ENCODE measurements around the gene OR6S1. TPM values are rescaled to one million over a fixed set of nuclear protein-coding genes. Genes with fewer than 3 reads are reported as not detected.
"Not testable (repeated sequence)": the region's sequence is repeated elsewhere in the genome, so short reads cannot be mapped to it uniquely, and the experiment has no call there.

The OR6S1 gene
- total RNA-seq, 1 experiment from 2014 or later, result not detected

GRCh38 chr14:20631023-20631879, 10.2 kb downstream of the OR6S1 start:
- DNase-seq (ENCODE audit: low spot score), result peak; percentile 47

GRCh38 chr14:20630340-20631022, 11.0 kb downstream of the OR6S1 start:
- DNase-seq (ENCODE audit: low spot score), result peak; percentile 74

- DNase-seq (ENCODE audit: low spot score), result no peak
Measured at GRCh38 chr14:20628063-20628854, 13.2 kb downstream of the OR6S1 start.

DNA sequence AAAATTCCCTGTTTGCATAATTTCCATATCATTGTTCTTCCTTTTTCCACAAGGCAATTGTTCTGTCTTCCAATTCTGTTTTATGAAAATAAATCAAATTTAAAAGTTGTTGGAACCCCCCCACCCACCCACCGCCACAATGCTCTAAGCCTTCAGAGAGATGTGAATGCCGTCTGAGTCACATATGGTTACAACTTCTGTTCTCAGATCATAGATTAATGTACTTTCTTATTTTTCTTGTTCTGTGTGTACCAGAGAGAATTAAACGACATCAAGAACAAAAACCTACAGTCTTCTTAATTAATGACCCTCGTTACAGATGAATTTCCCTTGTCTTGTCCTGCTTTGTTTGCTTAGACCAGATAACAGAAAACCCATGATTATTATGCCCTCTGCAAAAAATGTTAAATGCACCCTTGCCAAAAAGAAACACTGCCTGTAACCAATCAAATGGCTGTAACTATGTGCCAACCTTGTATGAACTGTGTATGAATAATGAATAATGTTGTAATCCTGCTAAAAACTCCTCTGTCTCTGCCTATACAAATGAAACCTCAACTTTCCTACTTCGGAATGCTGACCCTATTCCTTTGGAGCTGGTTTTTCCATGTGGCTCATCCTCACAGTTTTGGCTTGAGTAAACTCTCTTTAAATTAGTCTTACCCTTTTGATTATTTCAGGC, 14.0 kb downstream of the OR6S1 start:
- no peak for DNase-seq (ENCODE audit: low spot score)

DNA sequence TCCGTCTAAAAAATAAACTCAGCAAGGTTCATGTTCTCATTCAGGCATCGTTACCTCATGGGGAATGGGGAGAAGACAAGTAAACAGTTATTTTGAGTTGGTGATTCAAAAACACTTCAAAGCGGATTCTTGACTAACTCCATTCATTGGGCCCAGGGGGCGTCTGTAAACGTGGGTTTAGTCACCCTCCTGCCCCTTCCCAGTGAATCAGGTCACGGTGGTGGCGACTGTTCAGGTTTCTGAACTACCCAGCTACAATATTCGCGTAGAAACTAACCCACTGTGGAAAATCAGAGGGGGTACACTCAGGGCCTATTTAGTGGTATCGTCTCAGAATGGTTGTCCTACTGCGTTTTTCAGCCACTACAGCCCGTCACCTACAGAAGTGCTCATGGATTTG, 15.2 kb downstream of the OR6S1 start:
- no peak for DNase-seq (ENCODE audit: low spot score)

DNA sequence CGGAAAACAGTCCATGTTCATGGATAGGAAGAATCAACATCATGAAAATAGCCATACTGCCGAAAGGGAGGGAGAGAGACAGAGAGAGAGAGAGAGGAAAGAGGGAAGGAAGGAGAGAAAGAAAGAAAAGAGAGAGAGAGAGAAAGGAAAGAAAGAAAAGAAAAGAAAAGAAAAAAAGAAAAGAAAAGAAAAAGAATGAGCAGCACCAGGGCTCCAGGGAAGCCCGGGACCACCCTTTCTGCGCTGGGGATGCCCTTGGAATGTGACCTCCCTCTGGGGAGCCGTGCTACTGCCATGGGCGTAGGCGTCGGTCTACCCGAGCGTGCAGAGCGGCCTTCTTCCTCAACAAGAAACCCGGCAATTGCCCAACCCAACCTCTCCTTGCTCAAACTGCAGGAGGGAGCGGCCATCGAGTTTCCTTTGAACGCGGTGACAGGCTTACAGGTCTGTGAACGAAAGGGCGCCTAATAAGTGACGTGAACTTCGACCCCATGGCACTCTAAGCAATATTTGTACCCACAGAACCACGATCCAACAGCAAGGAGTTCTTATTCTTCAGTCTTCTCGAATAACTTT, 16.9 kb downstream of the OR6S1 start:
- DNase-seq (ENCODE audit: low spot score), result no peak

DNA sequence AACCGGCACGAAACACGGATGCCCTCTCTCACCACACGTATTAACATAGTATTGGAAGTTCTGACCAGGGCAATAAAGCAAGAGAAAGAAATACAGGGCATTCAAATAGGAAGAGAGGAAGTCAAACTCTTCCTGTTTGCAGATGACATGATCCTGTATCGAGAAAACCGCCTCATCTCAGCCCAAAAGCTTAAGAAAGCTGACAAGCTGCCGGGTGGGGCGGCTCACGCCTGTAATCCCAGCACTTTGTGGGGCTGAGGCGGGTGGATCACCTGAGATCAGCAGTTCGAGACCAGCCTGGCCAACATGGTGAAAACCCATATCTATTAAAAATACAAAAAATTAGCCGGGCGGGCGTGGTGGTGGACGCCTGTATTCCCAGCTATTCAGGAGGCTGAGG, 17.7 kb downstream of the OR6S1 start:
- DNase-seq (ENCODE audit: low spot score), result no peak

DNA sequence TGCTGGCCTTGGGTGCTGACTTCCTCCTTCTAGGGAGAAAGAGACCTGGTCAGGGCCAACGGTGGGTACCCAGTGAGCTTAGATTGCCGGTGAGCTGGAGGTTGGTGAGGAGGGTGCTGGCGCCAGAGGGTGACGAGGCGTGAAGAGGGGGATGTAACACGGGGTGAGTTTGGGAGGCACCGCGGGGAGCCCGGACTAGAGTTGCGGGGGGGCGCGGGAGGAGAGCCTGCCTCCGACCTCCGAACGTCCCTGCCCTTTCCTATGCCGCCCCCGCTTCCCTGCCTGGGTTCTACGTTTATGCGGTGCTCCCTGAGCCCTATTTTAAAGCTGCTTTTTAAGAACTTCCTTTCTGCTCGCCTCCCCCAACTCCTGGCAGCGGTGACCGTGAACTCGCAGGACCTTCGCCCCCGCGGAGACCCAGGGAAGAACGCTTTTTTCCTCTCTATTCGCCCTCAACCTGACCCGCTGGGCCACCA, 18.6 kb downstream of the OR6S1 start:
- no peak for DNase-seq (ENCODE audit: low spot score)

- DNase-seq (ENCODE audit: low spot score), result no peak
Measured at GRCh38 chr14:20620798-20621478, 20.6 kb downstream of the OR6S1 start.

GRCh38 chr14:20619688-20620087, 21.8 kb downstream of the OR6S1 start:
- not testable (repeated sequence) for DNase-seq (ENCODE audit: low spot score)

DNA sequence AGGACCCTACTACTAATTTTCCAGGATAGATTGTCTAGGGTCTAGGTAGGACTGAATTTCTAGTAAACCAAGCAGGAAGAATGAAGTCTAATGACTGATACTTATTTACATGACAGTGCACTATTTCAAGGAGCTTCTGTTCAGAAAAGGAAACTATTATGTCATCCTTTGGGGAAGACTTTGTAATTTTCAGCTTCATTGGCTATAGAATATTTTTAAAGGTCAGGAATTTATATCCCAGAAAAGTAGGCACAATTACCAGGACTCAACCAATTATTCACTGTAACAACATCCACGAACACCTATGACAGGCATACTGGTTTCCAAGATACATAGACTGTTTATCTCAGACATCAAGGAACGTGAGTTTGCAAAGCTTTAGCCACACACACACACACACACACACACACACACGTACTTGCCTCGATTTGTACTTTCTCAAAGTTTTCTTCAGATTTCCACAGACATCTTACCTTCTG, 23.2 kb downstream of the OR6S1 start:
- DNase-seq (ENCODE audit: low spot score), result no peak

DNA sequence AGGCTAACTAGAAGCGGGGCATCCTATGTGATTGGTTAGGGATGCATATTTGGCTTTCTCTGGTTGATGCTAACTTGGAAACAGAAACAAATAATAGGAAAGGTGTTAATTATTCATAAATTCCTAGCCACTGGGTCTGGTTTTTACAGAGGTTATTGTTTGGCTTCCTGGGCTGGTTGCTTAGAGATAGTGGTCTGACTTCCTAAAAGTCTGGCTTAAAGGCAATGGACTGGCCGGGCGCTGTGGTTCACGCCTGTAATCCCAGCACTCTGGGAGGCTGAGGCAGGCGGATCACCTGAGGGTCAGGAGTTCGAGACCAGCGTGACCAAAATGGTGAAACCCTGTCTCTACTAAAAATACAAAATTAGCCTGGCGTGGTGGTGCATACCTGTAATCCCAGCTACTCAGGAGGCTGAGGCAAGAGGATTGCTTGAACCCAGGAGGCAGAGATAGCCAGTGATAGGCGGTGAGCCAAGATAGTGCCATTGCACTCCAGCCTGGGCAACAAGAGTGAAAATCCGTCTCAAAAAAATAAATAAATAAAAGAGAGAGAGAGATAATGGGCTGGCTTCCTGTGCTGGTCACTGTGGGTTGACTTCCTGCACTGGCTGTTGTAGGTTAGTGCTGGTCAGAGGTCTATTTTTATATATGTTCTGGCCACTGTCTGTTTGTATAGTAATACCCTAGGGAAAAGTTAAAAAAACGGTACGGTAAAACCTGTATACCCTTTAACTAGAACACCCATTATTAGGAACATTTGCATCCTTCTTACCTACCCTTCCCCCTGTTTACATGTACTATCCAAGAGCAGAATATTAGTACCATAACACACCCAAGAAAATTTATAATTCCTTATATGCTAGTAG, 24.1 kb downstream of the OR6S1 start:
- no peak for DNase-seq (ENCODE audit: low spot score)

- no peak for DNase-seq (ENCODE audit: low spot score)
Measured at GRCh38 chr14:20615996-20616395, 25.5 kb downstream of the OR6S1 start.

GRCh38 chr14:20614038-20614840, 27.3 kb downstream of the OR6S1 start:
- no peak for DNase-seq (ENCODE audit: low spot score)

DNA sequence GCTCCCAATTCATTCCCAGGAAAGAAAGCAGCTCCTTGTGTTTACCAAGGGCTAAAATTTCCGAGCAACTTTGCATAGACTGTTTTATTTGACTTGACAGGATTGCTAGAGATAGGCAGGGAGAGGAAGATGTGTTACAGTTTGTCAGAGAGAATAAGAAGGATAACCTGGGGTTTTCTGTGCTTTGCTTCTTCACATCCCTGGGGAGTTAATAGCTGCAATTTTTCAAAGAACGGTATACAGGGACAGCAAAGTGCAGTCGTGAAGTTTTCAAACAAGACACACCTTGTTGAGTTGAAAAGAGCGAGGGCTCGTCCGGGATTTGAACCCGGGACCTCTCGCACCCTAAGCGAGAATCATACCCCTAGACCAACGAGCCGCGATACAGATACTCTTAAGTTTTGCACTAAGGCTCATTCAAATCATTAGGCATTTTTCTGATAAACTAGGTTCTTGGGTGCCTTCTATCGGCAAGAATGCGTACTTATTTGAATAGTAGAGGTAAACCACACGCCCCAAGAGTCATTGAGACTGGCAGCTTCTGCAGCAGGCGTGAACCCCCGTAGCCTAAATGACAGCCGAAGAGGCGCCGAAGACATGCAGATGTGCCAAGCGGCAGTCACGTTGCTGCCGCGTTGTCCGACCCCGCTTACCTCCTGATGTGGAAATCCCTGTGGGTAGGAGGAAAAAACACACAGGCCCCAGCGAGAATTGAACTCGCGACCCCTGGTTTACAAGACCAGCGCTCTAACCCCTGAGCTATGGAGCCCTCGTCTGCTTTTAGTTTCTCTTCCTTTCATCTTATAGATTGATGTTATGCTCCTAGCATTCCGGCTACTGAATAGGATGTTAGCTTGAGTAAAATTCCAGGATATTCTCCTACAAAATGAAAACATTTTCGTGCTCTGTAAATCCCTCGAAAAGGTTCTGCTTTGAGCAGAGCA, 28.1 kb downstream of the OR6S1 start:
- DNase-seq (ENCODE audit: low spot score), result peak; percentile 96

- DNase-seq (ENCODE audit: low spot score), result no peak
Measured at GRCh38 chr14:20612403-20612802, 29.1 kb downstream of the OR6S1 start.

DNA sequence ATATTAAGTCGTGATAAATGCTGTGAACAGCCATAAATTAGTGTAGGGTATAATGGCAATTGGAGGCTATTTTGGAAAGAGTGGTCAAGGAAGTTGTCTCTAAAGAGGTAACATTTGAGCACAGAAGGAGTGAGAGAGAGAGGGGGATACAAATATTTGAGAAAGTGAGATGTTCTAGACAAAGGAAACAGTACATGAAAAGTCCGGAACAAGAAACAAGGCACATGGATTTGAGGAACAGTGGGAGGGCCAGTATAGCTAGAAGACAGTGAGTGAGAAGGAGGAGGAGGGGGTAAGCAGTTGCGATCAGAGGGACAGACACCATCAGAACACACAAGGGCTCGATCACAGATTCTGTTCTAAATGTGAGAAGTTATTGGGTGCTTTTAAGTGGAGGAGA, 30.2 kb downstream of the OR6S1 start:
- DNase-seq (ENCODE audit: low spot score), result no peak
